A549 (cell line): Measurements from ENCODE around the gene KCTD19. TPM values are rescaled to one million over a fixed set of nuclear protein-coding genes. Genes with fewer than 3 reads are reported as not detected.
A peak's percentile ranks its signal among the peaks of the same experiment; 100 is the strongest.

ENCODE experiments used
- ATAC-seq, 2 experiments: fragments of 200-7000 bp in 1 of 2; fragments of >200 bp in 1 of 2; cut with Nextera tagmentation in 1 of 2; cut with Tn5 transposase in 1 of 2; 3 replicates each; pipeline versions ENCODE4 v1.8.0 to v1.9.1; 2018 to 2020; ENCODE audit warnings: mild to moderate bottlenecking in 1 of 2, moderate library complexity in 1 of 2
- CTCF ChIA-PET: fragments of 300-600 bp; sonication (Branson Sonifier 250); formaldehyde crosslinking; extraction: SDS; loops from one replicate; lab custom pipeline; 2021; ENCODE audit warnings: antibody characterized with exemption, inconsistent platforms; lab: Yijun Ruan, JAX
- POLR2A ChIA-PET: fragments of 350-600 bp; formaldehyde crosslinking; extraction: SDS; loops from one replicate; lab custom pipeline; 2021; ENCODE audit warnings: antibody characterized with exemption, inconsistent platforms; lab: Yijun Ruan, JAX
- DNase-seq, 2 experiments: peaks; one replicate each; pipeline versions ENCODE4 v3.0.0 to v3.0.0-alpha.2; 2011 to 2016; ENCODE audit warnings: low read depth in 1 of 2, low spot score in 1 of 2
- FAIRE-seq: peaks from 2 replicates; lab custom pipeline; 2011; peaks lifted over from hg19 to GRCh38; lab: Jason Lieb, UNC
- H3K27ac ChIP-seq, 2 experiments: fragments of >200 bp; sonication (Bioruptor Twin); formaldehyde crosslinking; 3 replicates each; pipeline ENCODE4 v1.5.1; 2016 to 2017
- H3K4me1 ChIP-seq: fragments of >200 bp; sonication (Bioruptor Twin); formaldehyde crosslinking; 3 replicates; pipeline ENCODE4 v1.6.1; 2016
- H3K4me2 ChIP-seq: fragments of >200 bp; sonication (Bioruptor Twin); formaldehyde crosslinking; 3 replicates; pipeline ENCODE4 v1.6.1; 2016
- H3K4me3 ChIP-seq: fragments of >200 bp; sonication (Bioruptor Twin); formaldehyde crosslinking; 3 replicates; pipeline ENCODE4 v1.5.1; 2016
- H3K9me3 ChIP-seq: fragments of >200 bp; sonication (Bioruptor Twin); formaldehyde crosslinking; 3 replicates; pipeline ENCODE4 v1.6.1; 2016
- BCL3 ChIP-seq: fragments of >200 bp; sonication (Bioruptor Twin); formaldehyde crosslinking; IDR thresholded peaks from 3 replicates; pipeline ENCODE4 v1.6.1; 2016
- EHMT2 ChIP-seq: fragments of 200-600 bp; sonication (generic); IDR thresholded peaks from 2 replicates; pipeline ENCODE4 v1.6.1; 2016; ENCODE audit warnings: antibody characterized with exemption, low read depth, mild to moderate bottlenecking, moderate library complexity
- FOSB ChIP-seq: fragments of 250-450 bp; sonication (Bioruptor Pico); IDR thresholded peaks from 2 replicates; pipeline ENCODE4 v1.5.0; 2020; ENCODE audit warnings: mild to moderate bottlenecking, moderate library complexity
- HEYL ChIP-seq: fragments of 250-450 bp; sonication (Bioruptor Pico); IDR thresholded peaks from 2 replicates; pipeline ENCODE4 v1.8.0; 2021; ENCODE audit warnings: mild to moderate bottlenecking, moderate library complexity
- HMGXB4 ChIP-seq: fragments of 250-450 bp; sonication (Bioruptor Pico); IDR thresholded peaks from 2 replicates; pipeline ENCODE4 v1.5.0; 2021; ENCODE audit warnings: mild to moderate bottlenecking, moderate library complexity, borderline replicate concordance
- JUN ChIP-seq, 2 experiments: fragments of >200 bp; sonication (Bioruptor Twin); formaldehyde crosslinking; IDR thresholded peaks; 2 replicates in 1 of 2; 3 replicates in 1 of 2; pipeline ENCODE4 v1.6.1; 2016 to 2017
- MAZ ChIP-seq: fragments of 150-350 bp; IDR thresholded peaks from 2 replicates; pipeline ENCODE4 v1.6.1; 2014; ENCODE audit warnings: antibody characterized with exemption, low read depth, low read length, borderline replicate concordance
- PHF8 ChIP-seq: fragments of 200-600 bp; sonication (generic); IDR thresholded peaks from 2 replicates; pipeline ENCODE4 v1.6.1; 2016; ENCODE audit warnings: low read depth, mild to moderate bottlenecking, antibody characterized with exemption, moderate library complexity, borderline replicate concordance
- POLR2A ChIP-seq: IDR thresholded peaks from 2 replicates; pipeline ENCODE4 v1.6.1; 2012; ENCODE audit warnings: mild to moderate bottlenecking, low read length
- RAD21 ChIP-seq, 2 experiments: fragments of >200 bp in 1 of 2; sonication (Bioruptor Twin) in 1 of 2; formaldehyde crosslinking in 1 of 2; IDR thresholded peaks in 1 of 2; conservative IDR thresholded peaks in 1 of 2; 2 replicates in 1 of 2; 3 replicates in 1 of 2; pipeline ENCODE4 v1.6.1; 2012 to 2018; ENCODE audit warnings: inconsistent platforms in 1 of 2
- RCOR1 ChIP-seq: fragments of 150-350 bp; IDR thresholded peaks from 2 replicates; pipeline ENCODE4 v1.6.1; 2014; ENCODE audit warnings: antibody characterized with exemption, low read length, low read depth
- RNF2 ChIP-seq: fragments of 200-600 bp; sonication (generic); IDR thresholded peaks from 2 replicates; pipeline ENCODE4 v1.6.1; 2016; ENCODE audit warnings: low read depth, mild to moderate bottlenecking, antibody characterized with exemption, moderate library complexity, borderline replicate concordance
- SMC3 ChIP-seq: fragments of >200 bp; sonication (Bioruptor Twin); formaldehyde crosslinking; IDR thresholded peaks from 3 replicates; pipeline ENCODE4 v1.6.1; 2018; ENCODE audit warnings: inconsistent platforms
- WGBS: methylation state at CpG from one replicate; pipeline ENCODE4 v1.1.6; 2017; ENCODE audit errors: missing lambda C conversion rate; 5-methylcytosine and 5-hydroxymethylcytosine counted together
- polyA plus RNA-seq, 4 experiments: library from polyadenylated mRNA; depleted of rRNA in 3 of 4; stranded (reverse); fragments of >200 nt; fragmentation: RNase III in 1 of 4; extraction: RNeasy Plus Mini Kit Qiagen cat#74134 plus additional on column Dnase treatment in 1 of 4; gene quantifications; 2 replicates in 3 of 4; 3 replicates in 1 of 4; pipeline ENCODE4 v1.2.3, GENCODE V29; 2011 to 2017
- TF ChIP-seq, protein P1 (sequence below): IDR thresholded peaks from 2 replicates; pipeline ENCODE4 v1.6.1; 2012
- TF ChIP-seq, protein P2 (sequence below): fragments of >200 bp; sonication (Bioruptor Twin); formaldehyde crosslinking; IDR thresholded peaks from 3 replicates; pipeline ENCODE4 v1.5.1; 2016
- TF ChIP-seq, protein P3 (sequence below): fragments of >200 bp; sonication (Bioruptor Twin); formaldehyde crosslinking; IDR thresholded peaks from 2 replicates; pipeline ENCODE4 v1.6.1; 2016

The KCTD19 gene
- polyA plus RNA-seq, 2 of the 4 experiments (the other 2 are of a cell fraction), result 0.57 to 1.1 TPM

DNA sequence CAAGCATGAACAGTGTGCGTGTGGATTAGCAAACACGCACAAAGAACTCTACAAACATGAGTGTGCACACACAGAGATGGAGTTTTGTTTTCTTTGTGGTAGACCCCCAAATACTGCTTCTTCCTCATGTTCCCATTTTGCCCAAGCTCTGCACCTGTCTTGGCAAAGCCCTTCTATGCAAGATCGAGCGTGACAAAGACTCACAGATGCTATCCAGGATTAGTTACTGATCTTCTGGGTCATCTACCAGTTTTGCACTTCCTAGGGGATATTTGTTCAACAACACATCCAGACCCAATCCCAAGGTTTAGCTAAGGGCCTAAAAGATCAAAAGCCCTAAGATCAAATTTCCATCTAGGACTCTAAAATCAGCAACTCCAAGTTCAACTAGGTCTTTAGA is 16.1 kb upstream of the KCTD19 start:
- H3K4me3 ChIP-seq, result no peak overlapping the region
- ChIA-PET POLR2A (no interaction called here), CTCF (interaction anchor here (0.5 kb wide), 1 partner anchor 514 kb away, joined by 3 read pairs; no protein-coding TSS in a partner anchor)
- DNase-seq, result no peak
- no peak for ATAC-seq
- peaks cover 20% of the 10 kb centered on the region for H3K4me1 ChIP-seq
- no peak overlapping the region for H3K4me2 ChIP-seq
- no peak for TF ChIP-seq MAZ
- TF ChIP-seq, protein P1, sequence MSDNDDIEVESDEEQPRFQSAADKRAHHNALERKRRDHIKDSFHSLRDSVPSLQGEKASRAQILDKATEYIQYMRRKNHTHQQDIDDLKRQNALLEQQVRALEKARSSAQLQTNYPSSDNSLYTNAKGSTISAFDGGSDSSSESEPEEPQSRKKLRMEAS, result no peak
- FAIRE-seq, result no peak
- no peak overlapping the region for H3K27ac ChIP-seq
- 98% methylated on average over 4 of the region's 4 CpGs for WGBS
- H3K9me3 ChIP-seq, result no peaks in the 10 kb centered on the region

GRCh38 chr16:67341250-67341649 is 14.7 kb upstream of the KCTD19 start:
- FAIRE-seq (no peak), DNase-seq (no peak), ATAC-seq (no peak)
- POLR2A ChIA-PET, result no interaction called here
- no peak overlapping the region for H3K4me2 ChIP-seq
- no peak for TF ChIP-seq RAD21 (conservative IDR thresholded peaks at IDR 0.05 in 1 of 2, IDR thresholded peaks at IDR 0.05 in 1 of 2)
- no peak overlapping the region for H3K27ac ChIP-seq
- no peaks in the 10 kb centered on the region for H3K9me3 ChIP-seq
- CTCF ChIA-PET, result no interaction called here
- WGBS, result 71% methylated on average over 3 of the region's 3 CpGs
- no peak overlapping the region for H3K4me3 ChIP-seq
- peaks cover 10% of the 10 kb centered on the region for H3K4me1 ChIP-seq

DNA sequence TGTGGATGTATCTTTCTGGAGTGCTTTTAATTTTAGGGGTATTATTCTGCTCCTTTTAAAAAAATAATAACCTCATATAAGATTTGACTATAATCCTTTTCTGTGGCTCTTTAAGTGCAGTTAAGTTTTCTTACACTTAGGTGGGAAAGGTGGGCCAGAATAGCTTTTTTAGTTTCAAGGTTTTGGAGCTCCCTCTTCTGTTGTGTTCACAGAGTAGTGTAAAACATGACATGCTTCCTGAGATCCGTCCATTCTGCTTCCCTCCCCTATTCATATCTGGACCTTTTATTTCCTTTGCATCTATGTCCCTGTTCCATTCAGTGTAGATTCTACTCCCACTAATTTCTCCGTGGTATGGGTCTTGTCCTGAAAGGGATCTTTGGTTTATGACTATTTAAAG is 12.9 kb upstream of the KCTD19 start:
- FAIRE-seq (no peak), ATAC-seq (peak; percentile 59 to 75; a peak in 5 of 6 replicates), DNase-seq (peak in 1 of 2 experiments; percentile 45)
- CTCF ChIA-PET, result interaction anchor here (0.6 to 3.7 kb wide), 23 partner anchors 8 to 385 kb away, joined by 3 to 25 read pairs (median 4); partner anchors contain the start of genes KCTD19 and LRRC36
- TF ChIP-seq HEYL (CRISPR knock-in tag) (no peak), SMC3 (0 out of 3 replicates have a peak, but pooled peaks have one; percentile 20), RAD21 (conservative IDR thresholded peaks at IDR 0.05 in 1 of 2, IDR thresholded peaks at IDR 0.05 in 1 of 2) (peak; percentile 53 to 62; a peak in 4 of 5 replicates)
- TF ChIP-seq, protein P2, sequence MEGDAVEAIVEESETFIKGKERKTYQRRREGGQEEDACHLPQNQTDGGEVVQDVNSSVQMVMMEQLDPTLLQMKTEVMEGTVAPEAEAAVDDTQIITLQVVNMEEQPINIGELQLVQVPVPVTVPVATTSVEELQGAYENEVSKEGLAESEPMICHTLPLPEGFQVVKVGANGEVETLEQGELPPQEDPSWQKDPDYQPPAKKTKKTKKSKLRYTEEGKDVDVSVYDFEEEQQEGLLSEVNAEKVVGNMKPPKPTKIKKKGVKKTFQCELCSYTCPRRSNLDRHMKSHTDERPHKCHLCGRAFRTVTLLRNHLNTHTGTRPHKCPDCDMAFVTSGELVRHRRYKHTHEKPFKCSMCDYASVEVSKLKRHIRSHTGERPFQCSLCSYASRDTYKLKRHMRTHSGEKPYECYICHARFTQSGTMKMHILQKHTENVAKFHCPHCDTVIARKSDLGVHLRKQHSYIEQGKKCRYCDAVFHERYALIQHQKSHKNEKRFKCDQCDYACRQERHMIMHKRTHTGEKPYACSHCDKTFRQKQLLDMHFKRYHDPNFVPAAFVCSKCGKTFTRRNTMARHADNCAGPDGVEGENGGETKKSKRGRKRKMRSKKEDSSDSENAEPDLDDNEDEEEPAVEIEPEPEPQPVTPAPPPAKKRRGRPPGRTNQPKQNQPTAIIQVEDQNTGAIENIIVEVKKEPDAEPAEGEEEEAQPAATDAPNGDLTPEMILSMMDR, result peak; percentile 37
- no peak overlapping the region for H3K4me3 ChIP-seq
- H3K9me3 ChIP-seq, result no peaks in the 10 kb centered on the region
- H3K4me2 ChIP-seq, result no peak overlapping the region
- no peak overlapping the region for H3K27ac ChIP-seq
- no peaks in the 10 kb centered on the region for H3K4me1 ChIP-seq
- WGBS, result 27% methylated on average over 2 of the region's 2 CpGs
- POLR2A ChIA-PET, result interaction anchor here (1.2 kb wide), 1 partner anchor 79 kb away, joined by 3 read pairs; no protein-coding TSS in a partner anchor

- 40% methylated on average over 1 of the region's 1 CpG for WGBS
- Histone ChIP-seq H3K9me3 (no peaks in the 10 kb centered on the region), H3K4me1 (no peaks in the 10 kb centered on the region), H3K27ac (no peak overlapping the region), H3K4me3 (no peak overlapping the region), H3K4me2 (no peak overlapping the region)
- ChIA-PET POLR2A (no interaction called here), CTCF (interaction anchor here (0.7 to 2.2 kb wide), 3 partner anchors 10 to 76 kb away, joined by 4 to 8 read pairs (median 4); partner anchors contain the start of genes KCTD19 and LRRC36)
- ATAC-seq (no peak), DNase-seq (no peak), FAIRE-seq (no peak)
- no peak for TF ChIP-seq BCL3
- TF ChIP-seq RNF2, result no peak
- TF ChIP-seq HMGXB4 (CRISPR knock-in tag), result no peak
- TF ChIP-seq, protein P3, sequence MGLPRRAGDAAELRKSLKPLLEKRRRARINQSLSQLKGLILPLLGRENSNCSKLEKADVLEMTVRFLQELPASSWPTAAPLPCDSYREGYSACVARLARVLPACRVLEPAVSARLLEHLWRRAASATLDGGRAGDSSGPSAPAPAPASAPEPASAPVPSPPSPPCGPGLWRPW, result no peak
- TF ChIP-seq RCOR1, result no peak
- TF ChIP-seq FOSB (CRISPR knock-in tag), result no peak
- no peak for TF ChIP-seq POLR2A
- TF ChIP-seq JUN (IDR thresholded peaks at IDR 0.05), result no peak
- no peak for TF ChIP-seq EHMT2
- no peak for TF ChIP-seq PHF8
Observed at GRCh38 chr16:67336648-67337047, 10.1 kb upstream of the KCTD19 start.
